RWPE2 (cell line): ENCODE results near the gene ZAP70.

Experiments used
- ATAC-seq: fragments of 200-7000 bp; cut with Tn5 transposase; 3 replicates; pipeline ENCODE4 v1.9.1; 2021; ENCODE audit warnings: low read depth
- DNase-seq: peaks from one replicate; pipeline ENCODE4 v3.0.0-alpha.2; 2020; ENCODE audit warnings: low spot score
- H3K27ac ChIP-seq: fragments of 450-650 bp; 2 replicates; pipeline ENCODE4 v1.5.1; 2017; ENCODE audit warnings: mild to moderate bottlenecking; ENCODE audit not compliant: poor library complexity, severe bottlenecking
- H3K27me3 ChIP-seq: fragments of 250-450 bp; sonication (Bioruptor Pico); 2 replicates; pipeline ENCODE4 v1.5.1; 2021; ENCODE audit warnings: mild to moderate bottlenecking, moderate library complexity; ENCODE audit not compliant: insufficient read depth, poor library complexity, severe bottlenecking
- H3K36me3 ChIP-seq: fragments of 250-450 bp; sonication (Bioruptor Pico); 2 replicates; pipeline ENCODE4 v1.5.1; 2020; ENCODE audit warnings: low read depth, mild to moderate bottlenecking, moderate library complexity
- H3K4me1 ChIP-seq: fragments of 250-450 bp; sonication (Bioruptor Pico); 2 replicates; pipeline ENCODE4 v1.5.1; 2021; ENCODE audit warnings: mild to moderate bottlenecking, moderate library complexity; ENCODE audit not compliant: insufficient read depth, poor library complexity, severe bottlenecking
- H3K4me3 ChIP-seq: fragments of 250-450 bp; sonication (Bioruptor Pico); 2 replicates; pipeline ENCODE4 v1.5.1; 2021; ENCODE audit warnings: mild to moderate bottlenecking, moderate library complexity; ENCODE audit not compliant: severe bottlenecking
- H3K9me3 ChIP-seq: fragments of 250-450 bp; sonication (Bioruptor Pico); 2 replicates; pipeline ENCODE4 v1.5.1; 2021; ENCODE audit warnings: mild to moderate bottlenecking, moderate library complexity; ENCODE audit not compliant: severe bottlenecking
- TF ChIP-seq, protein P1 (sequence below): fragments of 450-650 bp; IDR thresholded peaks from one replicate; pipeline ENCODE4 v1.5.1; 2017; ENCODE audit warnings: mild to moderate bottlenecking, moderate library complexity; ENCODE audit not compliant: poor library complexity, severe bottlenecking

ZAP70 gene

DNA sequence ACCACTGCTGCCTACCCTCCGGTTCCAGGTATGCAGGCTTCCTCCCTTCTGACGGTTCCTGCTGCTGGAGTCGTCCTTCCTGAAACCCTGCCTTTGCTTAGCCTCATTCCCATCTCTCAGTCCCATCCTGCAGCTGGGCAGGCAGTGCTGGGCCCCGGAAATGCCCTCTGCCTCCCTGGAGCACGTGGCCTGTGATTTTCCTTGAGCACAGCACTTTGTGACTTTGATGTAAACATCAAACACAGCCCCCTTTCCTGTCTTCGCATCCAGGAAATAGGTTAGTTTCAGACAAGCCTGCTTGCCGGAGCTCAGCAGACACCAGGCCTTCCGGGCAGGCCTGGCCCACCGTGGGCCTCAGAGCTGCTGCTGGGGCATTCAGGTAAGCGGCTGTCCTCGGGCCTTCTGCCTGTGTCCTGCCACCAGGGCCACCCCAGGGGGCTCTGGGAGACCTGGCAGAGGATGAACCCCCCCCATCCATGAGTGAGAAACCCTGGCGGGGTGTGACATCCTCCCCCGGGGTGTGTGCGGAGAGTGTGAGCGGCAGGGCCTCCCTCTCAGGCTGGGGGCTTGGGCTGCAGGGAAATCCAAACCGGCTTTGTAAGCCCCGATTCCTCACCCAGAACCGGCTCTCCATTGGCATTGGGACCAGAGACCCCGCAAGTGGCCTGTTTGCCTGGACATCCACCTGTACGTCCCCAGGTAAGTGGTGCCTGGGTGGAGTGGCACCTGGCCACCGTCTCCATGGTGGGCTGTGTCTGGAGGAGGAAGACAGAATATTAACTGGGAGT is at the start of gene ZAP70:
Gene ZAP70 (plus strand): TSS at position 281 of the 788 bp plus-strand sequence. CDS start 10,461 bp downstream, outside the sequence.
- Histone ChIP-seq H3K9me3 (no peaks in the 10 kb centered on the region), H3K36me3 (no peaks in the 10 kb centered on the region), H3K27ac (no peak within 1 kb of the TSS), H3K27me3 (no peaks in the 10 kb centered on the region), H3K4me1 (no peaks in the 10 kb centered on the region), H3K4me3 (no peak within 1 kb of the TSS)
- ATAC-seq (no peak; the same call in 2 of the 3 replicates), DNase-seq (no peak)
- TF ChIP-seq, protein P1, sequence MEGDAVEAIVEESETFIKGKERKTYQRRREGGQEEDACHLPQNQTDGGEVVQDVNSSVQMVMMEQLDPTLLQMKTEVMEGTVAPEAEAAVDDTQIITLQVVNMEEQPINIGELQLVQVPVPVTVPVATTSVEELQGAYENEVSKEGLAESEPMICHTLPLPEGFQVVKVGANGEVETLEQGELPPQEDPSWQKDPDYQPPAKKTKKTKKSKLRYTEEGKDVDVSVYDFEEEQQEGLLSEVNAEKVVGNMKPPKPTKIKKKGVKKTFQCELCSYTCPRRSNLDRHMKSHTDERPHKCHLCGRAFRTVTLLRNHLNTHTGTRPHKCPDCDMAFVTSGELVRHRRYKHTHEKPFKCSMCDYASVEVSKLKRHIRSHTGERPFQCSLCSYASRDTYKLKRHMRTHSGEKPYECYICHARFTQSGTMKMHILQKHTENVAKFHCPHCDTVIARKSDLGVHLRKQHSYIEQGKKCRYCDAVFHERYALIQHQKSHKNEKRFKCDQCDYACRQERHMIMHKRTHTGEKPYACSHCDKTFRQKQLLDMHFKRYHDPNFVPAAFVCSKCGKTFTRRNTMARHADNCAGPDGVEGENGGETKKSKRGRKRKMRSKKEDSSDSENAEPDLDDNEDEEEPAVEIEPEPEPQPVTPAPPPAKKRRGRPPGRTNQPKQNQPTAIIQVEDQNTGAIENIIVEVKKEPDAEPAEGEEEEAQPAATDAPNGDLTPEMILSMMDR: no peak

DNA sequence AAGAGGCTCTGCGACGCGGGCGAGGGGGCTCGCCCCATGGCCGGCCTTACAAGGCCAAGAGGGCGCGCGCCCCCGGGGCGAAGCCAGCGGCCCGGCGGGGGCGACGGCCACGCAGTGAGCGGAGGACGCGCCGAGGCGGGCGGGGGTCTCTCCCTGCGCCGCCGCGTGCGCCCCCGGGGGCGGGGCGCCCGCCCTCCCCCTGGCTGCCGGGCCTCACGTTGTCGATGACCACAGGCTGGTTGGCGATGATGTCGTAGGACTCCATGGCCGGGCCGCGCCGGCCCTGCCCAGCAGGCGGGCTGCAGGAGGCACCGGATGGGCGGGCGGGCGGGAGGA is 49.8 kb upstream of the ZAP70 start:
- Histone ChIP-seq H3K4me3 (peak overlapping the region; percentile 85), H3K27me3 (no peaks in the 10 kb centered on the region), H3K9me3 (no peaks in the 10 kb centered on the region), H3K27ac (peak overlapping the region; percentile 88), H3K36me3 (peaks cover 19% of the 10 kb centered on the region), H3K4me1 (no peaks in the 10 kb centered on the region)
- TF ChIP-seq, protein P1: no peak
- no peak for DNase-seq
- no peak for ATAC-seq

DNA sequence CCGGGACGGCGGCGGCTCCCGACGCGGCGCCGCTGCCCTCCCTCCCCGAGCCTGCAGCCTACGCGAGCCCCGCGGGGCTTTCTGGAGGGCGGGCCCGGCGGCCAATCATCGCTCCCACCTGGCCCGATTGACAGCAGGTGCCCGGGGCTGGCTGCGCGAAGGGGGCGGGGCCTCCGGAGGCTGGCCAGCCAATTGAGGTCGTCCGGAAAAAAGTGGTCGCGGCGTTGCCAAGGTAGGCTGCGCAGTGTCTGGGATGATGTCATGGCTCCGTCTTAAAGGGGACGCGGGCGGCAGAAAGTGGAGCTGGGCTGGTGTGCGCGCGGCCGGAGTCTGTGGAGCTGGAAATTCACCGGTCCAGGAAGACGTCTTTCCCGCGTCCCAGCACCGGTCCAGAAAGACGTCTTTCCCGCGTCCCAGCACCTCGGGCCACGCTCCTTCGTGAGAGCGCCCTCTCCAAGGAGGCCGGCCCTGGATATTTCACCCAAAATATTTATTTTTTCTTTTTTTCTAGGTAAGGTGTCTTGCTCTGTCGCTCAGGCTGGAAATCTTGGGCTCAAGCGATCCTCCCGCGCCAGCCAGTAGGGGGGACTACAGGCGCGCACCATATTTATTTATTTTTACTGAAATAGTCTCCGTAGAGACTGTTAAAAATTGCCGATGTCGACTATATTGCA is 49.3 kb upstream of the ZAP70 start, which contains the start of gene ACTR1B:
Gene ACTR1B (minus strand): TSS at position 83 of the 674 bp plus-strand sequence. CDS start 154 bp downstream, outside the sequence.
- peak within 1 kb of the TSS; percentile 88 for H3K27ac ChIP-seq
- no peaks in the 10 kb centered on the region for H3K27me3 ChIP-seq
- peak within 1 kb of the TSS; percentile 85 for H3K4me3 ChIP-seq
- H3K36me3 ChIP-seq: peaks cover 15% of the 10 kb centered on the region
- peak; percentile 97 for DNase-seq
- H3K9me3 ChIP-seq: no peaks in the 10 kb centered on the region
- TF ChIP-seq, protein P1: peak; percentile 77
- ATAC-seq: peak; percentile 86
- no peaks in the 10 kb centered on the region for H3K4me1 ChIP-seq

DNA sequence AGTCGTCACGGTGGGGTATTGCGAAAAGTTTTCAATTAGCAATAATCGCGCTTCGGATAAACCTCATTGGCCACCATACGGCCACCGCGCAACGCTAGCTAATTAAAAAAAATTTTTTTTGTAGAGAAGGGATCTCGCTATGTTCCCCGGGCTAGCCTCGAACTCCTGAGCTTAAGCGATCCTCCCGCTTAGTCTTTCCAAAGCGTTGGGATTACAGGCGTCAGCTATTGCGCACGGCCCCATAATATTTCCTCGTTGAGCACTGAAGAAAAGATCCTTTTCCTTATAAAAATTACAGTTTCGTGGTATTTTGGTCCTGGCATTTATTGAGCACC is 48.8 kb upstream of the ZAP70 start:
- H3K4me1 ChIP-seq: no peaks in the 10 kb centered on the region
- peaks cover 14% of the 10 kb centered on the region for H3K36me3 ChIP-seq
- no peak for ATAC-seq
- no peak for DNase-seq
- H3K27me3 ChIP-seq: no peaks in the 10 kb centered on the region
- H3K27ac ChIP-seq: peak overlapping the region; percentile 88
- peak overlapping the region; percentile 85 for H3K4me3 ChIP-seq
- TF ChIP-seq, protein P1: peak; percentile 52
- H3K9me3 ChIP-seq: no peaks in the 10 kb centered on the region

DNA sequence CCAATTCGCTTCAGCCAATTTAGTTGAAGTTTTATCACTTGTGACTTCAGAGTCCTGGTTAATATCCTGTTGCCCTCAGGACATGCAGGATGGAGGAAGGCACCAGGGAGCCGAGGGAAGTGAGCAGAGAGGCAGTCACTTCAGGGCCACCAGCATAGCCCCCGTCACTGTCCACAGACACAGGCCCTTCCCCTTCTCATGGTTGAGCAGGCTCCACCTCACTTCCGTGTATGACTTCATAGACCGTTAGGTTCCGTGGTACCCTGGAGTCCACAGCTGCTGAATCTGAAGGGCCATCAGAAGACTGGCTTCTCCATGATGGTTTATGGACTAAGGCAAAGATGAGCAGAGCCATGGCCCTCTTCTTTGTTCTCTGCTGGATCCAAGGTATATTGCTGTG is 43.9 kb upstream of the ZAP70 start, which contains the start of gene C2orf92:
Gene C2orf92 (plus strand): TSS at position 266 of the 400 bp plus-strand sequence. CDS start 76 bp downstream, at position 342.
- ATAC-seq: no peak
- Histone ChIP-seq H3K27ac (no peak within 1 kb of the TSS), H3K4me1 (no peaks in the 10 kb centered on the region), H3K36me3 (no peaks in the 10 kb centered on the region), H3K27me3 (no peaks in the 10 kb centered on the region), H3K9me3 (no peaks in the 10 kb centered on the region), H3K4me3 (no peak within 1 kb of the TSS)
- DNase-seq: no peak
- TF ChIP-seq, protein P1: no peak
